ENCODE data around the gene ZNF680.
"Not testable (repeated sequence)": the region's sequence is repeated elsewhere in the genome, so short reads cannot be mapped to it uniquely, and the experiment has no call there.

ZNF680 gene

DNA sequence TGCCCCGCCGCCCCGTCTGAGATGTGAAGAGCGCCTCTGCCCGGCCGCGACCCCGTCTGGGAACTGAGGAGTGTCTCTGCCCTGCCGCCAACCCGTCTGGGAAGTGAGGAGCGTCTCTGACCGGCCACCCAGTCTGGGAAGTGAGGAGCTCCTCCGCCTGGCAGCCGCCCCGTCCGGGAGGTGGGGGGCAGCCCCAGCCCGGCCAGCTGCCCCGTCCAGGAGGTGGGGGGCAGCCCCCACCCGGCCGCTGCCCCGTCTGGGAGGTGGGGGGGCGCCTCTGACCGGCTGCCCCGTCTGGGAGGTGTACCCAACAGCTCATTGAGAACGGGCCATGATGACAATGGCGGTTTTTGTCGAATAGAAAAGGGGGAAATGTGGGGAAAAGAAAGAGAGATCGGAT lies 8.7 kb downstream of the ZNF680 start:
- not testable (repeated sequence) for DNase-seq

DNA sequence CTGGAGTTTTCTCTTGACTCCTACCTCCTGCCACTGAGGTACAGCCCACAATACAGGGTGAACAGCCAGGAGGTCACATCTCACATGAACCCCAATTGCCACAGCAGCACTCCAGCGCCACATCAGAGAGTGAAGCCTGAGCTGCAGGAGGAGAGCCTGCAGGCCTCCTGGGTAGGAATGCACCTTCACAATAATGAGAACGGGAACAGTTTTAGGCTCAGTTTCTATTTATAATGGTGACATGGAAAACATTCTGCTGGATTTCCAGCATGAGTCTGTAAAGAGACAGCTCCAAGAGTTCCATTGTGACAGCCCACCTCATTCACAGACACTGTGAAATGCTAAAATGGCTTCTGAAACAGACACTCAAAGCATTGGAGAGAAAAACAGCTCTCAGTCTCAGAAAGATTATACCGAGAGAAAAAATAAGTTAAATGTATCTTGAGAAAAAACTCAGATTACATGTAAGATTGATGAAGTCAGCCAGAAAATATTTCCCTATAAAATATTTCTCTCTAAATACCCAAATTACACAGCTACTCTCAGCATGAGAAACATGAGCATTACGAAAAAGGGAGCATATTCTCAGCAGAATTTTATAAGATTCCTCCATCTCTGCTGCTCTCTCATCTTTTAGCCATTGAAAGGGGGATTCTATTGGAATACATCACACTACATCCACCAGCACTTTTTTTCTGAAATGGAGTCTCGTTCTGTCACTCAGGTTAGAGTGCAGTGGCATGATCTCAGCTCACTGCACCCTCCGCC lies 11.3 kb downstream of the ZNF680 start:
- no peak for DNase-seq

DNA sequence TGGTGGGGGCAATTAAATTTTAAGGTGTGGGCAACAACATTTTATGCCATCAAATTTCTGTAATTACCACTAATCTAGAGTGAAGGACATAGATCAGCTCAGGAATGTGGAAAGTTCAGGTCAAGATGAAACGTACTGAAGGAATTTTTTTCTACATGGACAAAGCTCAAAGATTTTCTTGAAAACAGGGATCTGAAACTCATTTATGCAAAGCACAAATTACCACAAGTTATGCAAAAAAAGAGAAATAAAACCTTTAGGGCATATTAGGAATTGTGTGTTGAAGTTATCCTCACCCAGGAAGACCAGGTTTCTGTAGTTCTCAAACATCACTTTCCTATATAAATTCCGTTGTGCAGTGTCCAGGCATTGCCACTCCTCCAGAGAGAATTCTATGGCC lies 18.9 kb downstream of the ZNF680 start:
- no peak for DNase-seq

DNA sequence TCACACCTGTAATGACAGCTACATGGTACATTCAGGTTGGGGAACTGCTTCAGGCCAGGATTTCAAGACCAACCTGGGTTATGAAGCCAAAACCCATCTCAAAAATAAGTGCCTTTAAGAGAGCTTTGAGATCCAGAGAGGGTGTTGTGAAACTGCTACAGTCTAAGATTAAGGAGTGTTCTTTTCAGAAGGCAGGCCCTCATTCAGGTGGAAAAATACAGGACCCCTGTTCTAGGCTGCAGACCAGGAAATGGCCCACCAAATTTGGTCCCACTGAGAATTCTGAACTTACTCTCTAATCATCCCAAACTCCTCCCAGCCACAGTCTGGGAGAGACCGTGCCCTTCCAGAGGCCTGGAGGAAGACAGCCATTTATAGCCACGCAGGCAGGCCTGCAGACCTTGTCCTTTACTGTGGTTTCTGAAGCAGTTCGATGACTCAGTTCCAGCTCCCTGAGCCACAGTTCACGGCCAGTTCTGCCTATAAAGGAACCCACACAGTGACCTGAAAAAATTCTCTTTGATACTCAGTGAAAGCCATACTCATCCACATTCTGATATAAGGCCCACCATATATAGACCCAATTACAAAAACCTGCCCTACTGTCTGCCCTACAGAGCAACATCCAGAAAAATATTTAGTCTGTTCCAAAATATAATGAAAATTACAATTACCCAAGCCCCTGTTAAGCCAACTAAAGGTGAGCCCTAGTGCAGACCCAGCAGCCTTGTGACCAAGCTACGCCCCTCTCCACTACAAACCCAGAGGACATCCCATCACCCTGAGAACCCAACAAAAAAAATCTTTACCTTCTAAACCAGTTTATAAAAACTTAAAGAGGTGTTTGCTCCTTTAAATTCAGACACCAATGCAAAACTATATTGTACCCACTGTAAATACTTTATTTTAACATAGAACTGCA lies 21.2 kb downstream of the ZNF680 start:
- peak; percentile 62 for DNase-seq

DNA sequence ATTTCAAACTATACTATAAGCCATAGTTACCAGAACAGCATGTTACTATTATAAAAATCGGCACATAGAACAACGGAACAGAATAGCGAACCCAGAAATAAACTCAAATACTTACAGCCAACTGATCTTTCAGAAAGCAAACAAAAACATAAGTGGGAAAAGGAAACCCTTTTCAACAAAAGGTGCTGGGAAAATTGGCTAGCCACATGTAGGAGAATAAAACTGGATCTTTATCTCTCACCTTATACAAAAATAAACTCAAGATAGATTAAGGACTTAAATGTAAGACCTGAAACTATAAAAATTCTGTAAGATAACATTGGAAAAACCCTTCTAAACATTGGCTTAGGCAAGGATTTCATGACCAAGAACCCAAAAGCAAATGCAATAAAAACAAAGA lies 29.1 kb downstream of the ZNF680 start:
- no peak for DNase-seq

DNA sequence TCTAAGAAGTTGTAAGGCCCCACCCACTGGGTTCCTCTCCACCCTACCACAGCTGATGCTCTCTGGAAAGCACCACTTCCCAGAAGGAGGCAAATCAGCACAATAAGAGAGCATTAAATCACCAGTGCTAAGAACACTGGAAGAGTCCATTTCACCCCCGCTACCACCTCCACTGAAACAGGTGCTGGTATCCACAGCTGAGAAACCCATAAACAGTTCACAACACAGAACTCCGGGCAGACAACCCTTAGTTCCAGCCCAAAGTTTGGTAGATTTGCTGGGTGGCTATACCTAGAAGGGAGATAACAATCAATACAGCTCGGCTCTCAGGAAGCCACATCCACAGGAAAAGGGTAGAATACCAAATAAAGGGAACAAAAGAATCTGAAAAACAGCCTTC lies 34.1 kb downstream of the ZNF680 start:
- no peak for DNase-seq

DNA sequence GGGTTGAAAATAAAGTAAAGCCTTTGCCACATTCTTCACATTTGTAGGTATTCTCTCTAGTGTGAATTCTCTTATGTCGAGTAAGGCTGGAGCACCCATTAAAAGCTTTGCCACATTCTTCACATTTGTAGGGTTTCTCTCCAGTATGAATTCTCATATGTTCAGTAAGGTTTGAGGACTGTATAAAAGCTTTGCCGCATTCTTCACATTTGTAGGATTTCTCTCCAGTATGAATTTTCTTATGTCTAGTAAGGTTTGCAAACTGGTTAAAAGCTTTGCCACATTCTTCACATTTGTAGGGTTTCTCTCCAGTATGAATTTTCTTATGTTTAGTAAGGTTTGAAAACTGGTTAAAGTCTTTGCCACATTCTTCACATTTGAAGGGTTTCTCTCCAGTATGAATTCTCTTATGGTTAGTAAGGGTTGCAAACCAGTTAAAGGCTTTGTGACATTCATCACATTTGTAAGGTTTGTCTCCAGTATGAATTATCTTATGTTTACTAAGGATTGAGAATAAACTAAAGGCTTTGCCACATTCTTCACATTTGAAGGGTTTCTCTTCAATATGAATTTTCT lies 41.4 kb downstream of the ZNF680 start:
- no peak for DNase-seq

DNA sequence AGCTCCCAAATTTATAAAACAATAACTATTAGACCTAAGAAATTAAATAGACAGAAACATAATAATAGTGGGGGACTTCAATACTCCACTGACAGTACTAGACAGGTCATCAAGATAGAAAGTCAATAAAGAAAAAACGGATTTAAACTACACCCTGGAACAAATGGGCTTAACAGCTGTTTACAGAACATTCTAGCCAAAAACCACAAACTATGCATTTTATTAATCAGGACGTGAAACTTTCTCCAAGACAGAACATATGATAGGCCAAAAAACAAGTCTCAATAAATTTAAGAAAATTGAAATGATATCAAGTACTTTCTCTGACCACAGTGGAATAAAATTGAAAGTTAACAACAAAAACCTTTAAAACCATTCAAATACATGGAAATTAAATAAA lies 46.4 kb downstream of the ZNF680 start:
- DNase-seq: no peak

DNA sequence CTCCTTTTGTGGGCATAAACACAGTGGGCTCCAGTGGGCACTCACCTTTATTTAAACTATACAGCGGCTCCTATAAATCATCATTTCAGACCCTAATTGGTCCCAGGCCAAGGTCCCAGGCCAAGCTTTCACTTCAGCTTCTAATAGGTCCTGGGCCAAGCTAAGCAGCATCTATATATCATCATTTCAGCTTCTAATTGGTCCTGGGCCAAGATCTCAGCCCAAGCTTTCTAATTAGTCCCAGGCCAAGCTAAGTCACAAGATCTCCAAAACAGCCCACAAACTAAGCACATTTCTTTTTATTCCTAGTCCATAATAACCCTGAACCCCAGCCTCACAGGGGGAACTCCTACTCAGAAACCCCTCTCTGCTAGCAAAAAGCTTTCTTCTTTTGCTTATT lies 47.1 kb downstream of the ZNF680 start:
- DNase-seq: no peak

DNA sequence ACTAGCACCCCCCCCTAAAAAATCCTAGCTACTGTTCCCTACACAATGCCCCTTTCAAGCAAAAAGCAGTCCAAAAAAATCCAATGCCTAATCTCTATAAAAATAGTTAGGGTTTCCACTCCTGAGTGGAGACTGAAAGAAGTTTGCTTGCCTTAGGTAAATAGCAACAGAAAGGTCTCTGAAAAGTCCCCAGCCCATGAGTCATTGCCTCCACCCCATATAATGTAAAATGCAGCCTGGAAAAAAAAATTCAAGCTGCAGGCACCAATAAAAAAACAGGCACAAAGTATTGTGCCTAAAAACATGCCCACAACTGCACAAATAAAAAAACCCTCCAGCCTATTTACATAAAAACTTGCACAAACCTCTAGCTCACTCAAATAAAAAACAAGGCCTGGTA lies 47.5 kb downstream of the ZNF680 start:
- no peak for DNase-seq

DNA sequence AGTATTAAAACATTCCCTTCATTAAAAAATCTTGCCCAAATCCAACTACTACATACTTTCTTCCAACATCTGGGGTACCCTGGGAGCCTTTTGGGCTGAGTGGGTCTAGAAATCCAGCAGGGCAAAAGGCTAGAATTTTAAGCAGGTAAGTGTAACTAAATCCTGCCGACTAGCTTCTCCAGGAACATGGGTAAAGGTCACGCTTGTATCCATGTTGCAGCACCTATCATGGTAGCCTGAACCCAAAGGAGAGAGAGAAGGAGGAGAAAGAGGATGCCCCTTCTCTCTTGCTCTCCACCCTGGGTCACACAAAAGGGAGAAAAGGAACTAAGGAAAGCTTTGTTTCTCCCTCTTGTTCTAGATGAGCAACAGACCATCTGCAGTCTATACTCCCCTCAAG lies 53.3 kb downstream of the ZNF680 start:
- no peak for DNase-seq

DNA sequence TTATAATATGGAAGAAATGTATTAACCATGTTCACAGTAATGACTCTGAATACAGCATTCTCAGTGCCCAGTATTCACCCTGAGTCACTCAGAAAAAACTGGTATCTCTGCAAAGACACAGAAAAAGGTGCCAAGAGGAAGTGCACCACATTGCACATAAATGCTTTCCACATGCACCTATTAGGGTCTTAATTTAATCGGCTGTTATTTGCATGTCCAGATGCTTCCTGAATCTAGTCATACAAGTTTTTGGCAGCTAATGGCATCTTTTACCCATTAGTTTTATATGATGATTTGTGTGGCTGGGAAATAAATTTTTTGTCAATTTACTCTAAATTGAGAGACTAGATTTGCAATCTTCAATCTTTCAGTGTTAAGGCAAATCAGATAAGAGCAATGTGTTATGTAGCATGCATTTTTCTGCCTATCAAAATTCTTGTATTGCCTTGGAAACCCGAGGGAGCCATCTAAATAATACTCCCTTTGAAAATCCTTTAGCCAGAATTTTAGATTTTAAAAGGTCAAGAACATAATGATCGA lies 58.2 kb downstream of the ZNF680 start:
- no peak for DNase-seq

DNA sequence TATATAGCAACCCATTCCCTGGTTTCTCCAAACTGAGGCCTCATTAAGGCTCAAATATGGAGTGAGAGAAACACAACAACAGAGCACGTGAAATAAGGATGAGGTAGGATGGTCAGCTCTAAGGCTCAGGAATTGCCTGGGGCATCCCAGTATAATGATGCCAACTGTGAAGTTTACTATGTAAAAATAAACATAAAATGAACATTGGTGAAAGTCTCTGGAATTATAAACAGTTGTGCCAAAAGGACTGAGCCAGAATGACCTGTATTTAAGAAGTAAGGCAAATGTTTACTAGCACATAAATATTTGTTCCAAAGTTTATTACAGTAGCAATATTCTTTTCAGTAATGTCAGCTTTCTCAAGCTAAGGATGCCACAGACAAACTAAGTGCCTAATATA lies 64.6 kb downstream of the ZNF680 start:
- no peak for DNase-seq

DNA sequence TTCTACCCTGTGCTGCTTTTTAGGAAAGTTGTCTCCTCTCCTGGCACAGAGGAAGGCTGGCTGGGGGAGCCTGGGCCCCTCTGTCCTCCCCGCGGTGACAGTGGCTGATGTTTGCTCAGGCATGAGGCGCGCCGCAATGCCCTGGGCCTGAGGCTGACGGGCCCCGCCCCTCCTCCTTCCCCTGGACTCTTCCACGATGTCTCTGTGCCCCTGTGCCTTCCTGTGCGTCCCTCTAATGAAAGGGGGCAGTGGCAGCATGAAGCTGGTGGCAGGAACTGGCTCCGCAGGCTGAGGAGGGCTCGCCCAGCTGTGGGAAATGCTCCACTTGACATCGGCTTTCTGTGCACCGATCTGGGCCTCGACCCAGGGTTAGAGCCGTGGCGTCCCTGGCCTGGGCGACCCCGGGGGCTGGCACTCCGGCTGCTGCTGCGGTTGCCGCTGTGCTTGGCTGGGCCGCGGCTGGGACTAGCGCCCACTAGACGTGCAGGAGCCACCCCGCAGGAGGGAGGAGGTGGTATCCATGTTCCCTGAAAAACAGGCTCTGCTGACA lies 67.9 kb downstream of the ZNF680 start:
- no peak for DNase-seq

DNA sequence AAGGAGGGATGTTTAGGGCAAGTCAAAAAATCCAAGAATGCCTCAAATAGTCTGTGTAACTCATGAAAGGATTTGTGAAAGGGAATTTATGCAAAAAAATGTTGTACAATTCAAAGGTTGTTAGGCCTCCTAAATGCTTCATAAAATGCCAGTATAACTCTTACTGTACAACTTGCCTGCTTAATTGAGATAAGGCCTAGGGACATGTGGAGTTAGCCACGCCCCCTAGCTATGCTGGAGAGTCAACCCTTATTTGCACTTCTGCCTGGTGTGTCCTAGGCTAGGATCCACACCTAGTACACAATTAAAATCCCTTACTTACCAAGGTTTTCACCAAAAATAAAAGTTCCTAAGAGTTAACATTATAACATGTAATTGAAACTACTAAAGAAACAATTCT lies 77.2 kb downstream of the ZNF680 start:
- no peak for DNase-seq

Measured in fibroblast of upper back skin (primary cell).